Astrocyte of the hippocampus (primary cell): ENCODE data around the gene KIF11.
"Not testable (repeated sequence)": the region's sequence is repeated elsewhere in the genome, so short reads cannot be mapped to it uniquely, and the experiment has no call there.

ENCODE experiments used
- DNase-seq: peaks from one replicate; pipeline ENCODE4 v3.0.0; 2011; ENCODE audit warnings: low read depth, low spot score

Gene KIF11

GRCh38 chr10:92592761-92593618, at the start of gene KIF11:
TSS of gene KIF11 (plus strand) at chr10:92593130. CDS start at chr10:92593376, 246 bp downstream.
- peak; percentile 99 for DNase-seq

- DNase-seq, result peak; percentile 38
Observed at GRCh38 chr10:92544296-92544695, 48.6 kb upstream of the KIF11 start.

- DNase-seq, result no peak
Observed at GRCh38 chr10:92545556-92545955, 47.4 kb upstream of the KIF11 start.

- DNase-seq, result no peak
Observed at GRCh38 chr10:92547676-92548075, 45.3 kb upstream of the KIF11 start.

- DNase-seq, result no peak
Observed at GRCh38 chr10:92550924-92551323, 42.0 kb upstream of the KIF11 start.

- no peak for DNase-seq
Observed at GRCh38 chr10:92552310-92552709, 40.6 kb upstream of the KIF11 start.

- no peak for DNase-seq
Observed at GRCh38 chr10:92553959-92554358, 39.0 kb upstream of the KIF11 start.

- no peak for DNase-seq
Observed at GRCh38 chr10:92559046-92559445, 33.9 kb upstream of the KIF11 start.

- no peak for DNase-seq
Observed at GRCh38 chr10:92562424-92562823, 30.5 kb upstream of the KIF11 start.

GRCh38 chr10:92567952-92568600, 24.9 kb upstream of the KIF11 start:
- DNase-seq, result peak; percentile 72

GRCh38 chr10:92569071-92569470, 23.9 kb upstream of the KIF11 start:
- no peak for DNase-seq

GRCh38 chr10:92569663-92570062, 23.3 kb upstream of the KIF11 start:
- not testable (repeated sequence) for DNase-seq

- peak; percentile 60 for DNase-seq
Observed at GRCh38 chr10:92571649-92572048, 21.3 kb upstream of the KIF11 start.

GRCh38 chr10:92572362-92573090, 20.4 kb upstream of the KIF11 start:
- DNase-seq, result peak; percentile 12

GRCh38 chr10:92573091-92573797, 19.7 kb upstream of the KIF11 start:
- DNase-seq, result peak; percentile 71

- peak; percentile 96 for DNase-seq
Observed at GRCh38 chr10:92573798-92574547, 19.0 kb upstream of the KIF11 start, which contains the start of gene IDE. TSS of gene IDE (minus strand) at chr10:92574093. CDS start at chr10:92574019, 74 bp downstream.

- DNase-seq, result no peak
Observed at GRCh38 chr10:92574548-92575261, 18.2 kb upstream of the KIF11 start.

GRCh38 chr10:92575961-92576360, 17.0 kb upstream of the KIF11 start:
- DNase-seq, result peak; percentile 31

- DNase-seq, result not testable (repeated sequence)
Observed at GRCh38 chr10:92582347-92582746, 10.6 kb upstream of the KIF11 start.
